Activated CD8-positive, alpha-beta memory T cell treated with anti-CD3 and anti-CD28 coated beads for 4 hours (primary cell): Measurements from ENCODE around the gene SCARB1.

Source experiments
- DNase-seq, 2 donors: peaks; one replicate each; pipeline ENCODE4 v3.0.0-alpha.2; 2020; ENCODE audit warnings: low read depth in 2 of 2

SCARB1 gene

DNA sequence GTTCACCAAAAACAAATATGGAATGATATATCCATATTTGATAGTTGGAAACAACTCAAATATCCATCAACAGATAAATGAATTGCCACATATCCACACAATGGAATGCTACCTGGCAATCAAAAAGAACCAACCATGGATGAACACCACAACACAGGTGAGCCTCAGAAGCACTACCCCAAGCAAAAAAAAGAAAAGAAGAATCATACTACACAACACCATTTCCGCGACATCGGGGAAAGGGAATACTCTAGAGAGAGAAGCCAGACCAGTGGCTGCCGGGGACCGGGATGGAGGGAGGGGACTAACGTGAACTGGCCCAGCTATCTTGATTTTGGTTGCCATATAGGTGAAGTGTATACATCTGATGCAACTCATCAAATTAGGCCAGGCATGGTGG lies 41.4 kb downstream of the SCARB1 start:
- no peak for DNase-seq

DNA sequence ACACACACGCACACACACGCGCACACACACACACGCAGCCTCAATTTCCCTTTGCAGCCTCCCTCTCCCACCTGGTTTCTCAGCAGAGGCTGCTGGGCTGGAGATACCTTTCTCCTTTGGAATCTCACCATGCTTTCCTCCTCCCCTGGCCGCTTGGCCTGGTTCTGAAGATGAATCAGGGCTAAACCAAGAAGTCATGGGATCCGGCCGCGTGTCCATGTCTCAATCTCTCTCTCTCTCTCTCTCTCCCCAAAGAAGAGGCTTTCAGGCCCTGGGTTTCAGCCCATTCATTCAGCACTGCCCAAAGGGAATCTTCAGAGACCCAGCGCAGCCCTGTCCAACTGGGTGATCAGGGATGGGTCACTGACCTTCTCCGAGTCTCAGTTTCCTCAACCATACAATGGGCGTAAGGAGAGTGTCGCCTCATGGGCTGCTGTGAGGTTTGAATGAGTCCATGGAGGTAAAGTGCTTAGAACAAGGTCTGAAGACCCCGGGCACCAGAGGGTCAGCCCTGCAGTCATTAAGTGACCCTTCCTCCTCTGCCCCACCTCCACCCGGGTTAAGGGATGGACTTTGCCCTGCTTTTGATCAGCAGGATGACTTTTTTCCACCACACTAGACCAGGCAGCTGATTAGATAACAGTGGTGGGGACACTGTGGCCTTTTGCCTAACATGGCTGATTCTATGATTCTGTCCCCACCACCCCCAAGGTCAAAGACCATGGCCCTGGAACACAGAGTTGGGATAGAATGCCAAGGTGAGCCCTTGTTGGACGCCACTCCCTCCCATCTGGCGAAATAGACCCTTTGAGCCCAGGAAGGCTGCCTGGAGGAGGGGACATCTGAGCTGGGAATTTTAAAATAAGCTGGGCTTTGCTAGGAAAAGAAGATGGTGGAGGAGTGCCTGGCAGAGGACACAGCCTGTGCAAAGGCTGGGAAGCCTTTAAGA lies 42.1 kb downstream of the SCARB1 start:
- no peak for DNase-seq

DNA sequence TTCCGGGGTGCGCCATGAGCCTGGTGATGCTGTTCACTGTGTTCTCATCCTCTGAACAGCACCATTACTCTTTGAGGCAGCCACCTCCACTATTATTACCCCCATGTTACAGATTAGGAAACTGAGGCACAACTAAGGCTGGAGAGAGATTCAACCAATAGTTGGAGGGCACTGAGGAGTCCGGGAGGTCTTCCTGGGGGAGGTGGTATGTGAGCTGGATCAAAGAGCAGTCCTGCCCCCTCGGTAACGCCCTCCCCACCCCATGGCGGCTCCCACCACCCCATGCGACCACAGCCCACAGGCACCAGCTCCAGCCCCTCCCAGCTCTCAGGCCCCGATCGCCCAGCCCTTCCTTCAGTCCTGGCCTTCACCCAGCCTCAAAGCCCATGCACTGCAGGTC lies 43.5 kb downstream of the SCARB1 start:
- DNase-seq = no peak

DNA sequence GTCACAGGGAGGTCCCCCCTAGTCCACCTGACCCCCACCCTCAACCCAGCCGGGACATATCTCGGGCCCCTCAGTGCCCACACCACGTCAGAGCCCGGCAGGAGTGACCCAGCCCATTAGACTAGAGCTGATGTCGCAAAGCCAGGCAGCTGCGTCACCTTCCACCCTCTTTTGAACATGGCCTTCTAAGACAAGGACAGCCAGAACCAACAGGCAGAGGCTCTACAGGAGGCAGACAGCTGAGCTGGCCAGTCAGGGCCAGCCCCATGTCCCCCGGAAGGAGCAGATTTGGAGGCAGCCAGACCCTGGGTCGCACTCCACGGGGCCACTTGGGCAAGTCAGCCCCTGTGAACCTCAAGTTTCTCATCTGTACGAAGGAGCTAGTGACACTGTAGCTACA lies 44.1 kb downstream of the SCARB1 start:
- DNase-seq = no peak

DNA sequence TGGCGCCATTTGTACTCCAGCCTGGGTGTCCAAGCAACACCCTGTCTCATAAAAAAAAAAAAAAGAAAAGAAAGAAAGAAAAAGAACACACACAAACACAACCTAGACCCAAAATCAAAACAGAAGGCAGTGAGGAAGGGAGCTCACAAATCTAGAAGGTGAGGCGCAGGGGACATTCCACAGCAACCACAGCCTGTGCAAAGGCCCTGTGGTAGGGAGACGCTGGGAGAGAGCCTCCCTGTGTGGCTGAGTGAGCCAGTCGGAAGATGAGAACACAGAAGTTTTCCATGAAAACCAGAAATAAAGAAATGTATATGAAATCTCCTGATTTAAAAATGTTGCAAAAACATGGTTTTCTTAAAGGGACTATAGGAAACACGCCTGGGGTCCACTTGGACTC lies 44.6 kb downstream of the SCARB1 start:
- DNase-seq = no peak

DNA sequence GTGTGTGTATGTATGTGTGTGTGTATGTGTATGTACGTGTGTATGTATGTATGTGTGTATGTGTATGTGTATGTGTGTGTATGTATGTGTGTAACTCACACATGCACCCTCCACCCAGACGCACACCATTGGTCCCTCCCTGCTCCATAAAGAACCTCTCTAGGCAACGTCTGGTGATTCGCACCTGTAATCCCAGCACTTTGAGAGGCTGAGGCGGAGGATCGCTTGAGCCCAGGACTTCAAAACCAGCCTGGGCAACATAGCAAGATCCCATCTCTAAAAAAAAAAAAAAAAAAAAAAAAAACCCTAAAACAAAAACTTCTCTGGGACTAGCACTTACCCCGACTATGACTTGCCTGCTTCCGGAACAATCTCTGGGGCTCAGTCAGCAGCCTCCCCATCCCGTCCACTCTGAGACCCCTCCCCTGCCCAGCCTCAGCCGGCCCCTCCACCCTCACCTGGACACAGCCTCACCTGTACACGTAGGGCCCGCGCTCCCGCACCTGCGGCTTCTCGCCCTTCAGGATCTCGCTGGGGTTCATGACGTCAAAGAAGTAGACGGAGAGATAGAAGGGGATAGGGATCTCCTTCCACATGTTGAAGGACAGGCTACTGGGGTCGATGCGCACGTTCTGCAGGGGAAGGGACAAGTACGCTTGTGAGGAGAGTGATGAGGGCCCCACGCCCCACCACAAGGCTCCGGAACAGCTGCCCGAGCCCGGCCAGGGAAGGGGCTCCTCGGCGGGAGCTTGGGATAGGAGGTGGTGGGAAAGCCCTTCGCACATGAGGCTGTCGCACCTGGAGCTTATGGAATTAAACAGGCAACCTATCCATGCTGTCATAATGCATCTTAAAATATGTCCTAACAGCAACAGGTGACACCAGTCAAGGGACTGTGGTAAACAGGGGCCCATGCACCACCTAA lies 46.3 kb downstream of the SCARB1 start:
- DNase-seq = no peak

DNA sequence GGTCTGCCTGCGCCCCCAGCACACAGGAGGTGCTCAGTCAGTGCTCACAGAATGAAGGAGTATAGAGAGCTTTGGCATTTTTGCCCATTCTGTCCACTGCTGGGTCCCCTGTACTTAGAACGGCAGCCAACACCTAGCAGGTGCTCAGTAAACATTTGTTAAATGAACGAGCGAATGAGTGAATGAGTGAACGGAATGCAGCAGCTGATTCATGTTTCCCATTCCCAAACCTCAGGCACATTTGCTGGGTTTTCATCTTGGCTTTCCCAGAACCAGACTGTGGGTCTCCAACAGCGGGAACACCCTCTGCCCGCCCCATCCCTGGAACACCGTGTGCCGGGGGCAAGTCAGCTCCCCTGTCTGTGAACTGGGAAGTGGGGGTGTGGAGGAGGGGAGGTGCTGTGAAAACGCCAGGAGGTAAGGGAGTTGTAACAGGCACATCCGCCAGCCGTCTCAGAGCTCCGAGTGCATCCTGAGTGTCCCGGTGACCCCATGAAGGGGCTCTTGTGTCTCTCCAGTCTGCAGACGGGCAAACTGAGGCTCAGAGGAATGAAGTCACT lies 47.3 kb downstream of the SCARB1 start:
- no peak for DNase-seq

DNA sequence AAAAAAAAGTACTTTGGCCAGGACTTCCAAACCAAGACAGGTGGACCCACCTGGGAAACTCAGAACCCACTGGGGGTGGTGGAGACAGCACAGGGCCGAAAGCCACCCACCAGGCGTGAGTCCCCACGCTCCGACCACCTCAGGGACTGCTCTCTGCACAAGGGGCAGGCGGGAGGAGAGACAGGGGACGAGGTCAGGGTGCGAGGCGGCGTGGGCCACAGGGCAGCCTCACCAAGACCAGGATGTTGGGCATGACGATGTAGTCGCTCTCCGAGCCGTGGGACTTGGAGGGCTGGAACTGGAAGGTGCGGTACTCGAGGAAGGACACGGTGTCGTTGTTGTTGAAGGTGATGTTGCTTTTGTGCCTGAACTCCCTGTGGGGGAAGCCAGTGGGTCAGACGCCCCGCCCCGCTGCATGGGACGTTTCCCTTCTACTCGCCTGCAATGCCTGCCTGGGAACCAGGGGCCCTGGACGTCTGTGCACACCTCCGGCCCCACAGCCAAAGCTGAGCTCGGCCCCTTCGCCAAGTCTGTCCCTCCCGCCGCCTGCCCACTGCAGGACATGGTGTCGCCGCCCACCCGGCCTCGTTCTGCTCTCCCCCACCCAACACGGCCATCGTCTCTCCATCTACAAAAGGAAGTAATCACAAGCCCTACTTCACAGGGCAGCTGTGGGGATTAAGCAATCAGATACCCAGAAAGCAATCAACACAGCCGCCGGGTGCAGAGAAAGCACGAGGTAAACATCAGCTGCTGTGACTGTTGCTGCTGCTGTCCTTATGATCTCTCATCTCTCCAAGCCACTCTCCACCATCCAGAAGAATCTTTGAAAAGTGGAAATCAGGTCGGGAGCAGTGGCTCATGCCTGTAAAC lies 48.7 kb downstream of the SCARB1 start:
- DNase-seq = no peak

DNA sequence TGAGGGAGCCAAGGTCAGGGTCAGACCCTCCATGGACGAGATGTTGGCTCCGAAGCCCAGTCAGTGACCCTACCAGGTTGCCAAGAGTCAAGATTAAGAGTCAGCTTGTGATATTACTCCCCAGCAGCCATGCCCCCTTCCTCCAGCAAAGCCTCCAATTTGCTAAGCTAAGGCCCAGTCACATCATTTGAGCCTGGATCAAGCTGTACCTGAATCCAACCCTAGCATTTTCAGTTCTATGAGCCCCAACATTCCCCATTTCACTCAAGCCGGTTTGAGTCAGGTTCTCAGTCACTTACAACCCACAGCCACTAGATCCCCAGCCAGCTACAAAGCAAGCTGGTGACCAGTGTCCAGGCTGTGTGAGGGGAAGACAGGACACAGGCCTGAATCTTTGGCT lies 49.9 kb downstream of the SCARB1 start:
- DNase-seq = no peak

DNA sequence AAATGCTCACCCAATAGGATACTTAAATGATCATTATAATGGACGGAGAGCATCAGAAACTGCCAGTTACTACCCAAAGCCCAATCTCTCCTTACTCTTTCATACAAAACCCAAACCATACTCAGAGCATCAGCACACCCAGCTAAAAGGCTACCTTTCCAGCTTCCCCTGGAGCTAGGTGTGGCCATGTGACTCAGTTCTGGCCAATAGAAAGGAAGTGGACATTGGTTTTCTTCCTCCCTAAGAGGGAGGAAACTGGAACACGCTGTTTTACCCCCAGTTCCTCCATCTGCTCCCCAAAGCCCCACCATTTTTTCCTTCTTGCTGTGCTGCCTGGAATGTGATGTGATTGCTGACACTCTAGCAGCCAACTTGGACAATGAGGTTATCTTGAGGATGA lies 50.7 kb downstream of the SCARB1 start:
- no peak for DNase-seq

DNA sequence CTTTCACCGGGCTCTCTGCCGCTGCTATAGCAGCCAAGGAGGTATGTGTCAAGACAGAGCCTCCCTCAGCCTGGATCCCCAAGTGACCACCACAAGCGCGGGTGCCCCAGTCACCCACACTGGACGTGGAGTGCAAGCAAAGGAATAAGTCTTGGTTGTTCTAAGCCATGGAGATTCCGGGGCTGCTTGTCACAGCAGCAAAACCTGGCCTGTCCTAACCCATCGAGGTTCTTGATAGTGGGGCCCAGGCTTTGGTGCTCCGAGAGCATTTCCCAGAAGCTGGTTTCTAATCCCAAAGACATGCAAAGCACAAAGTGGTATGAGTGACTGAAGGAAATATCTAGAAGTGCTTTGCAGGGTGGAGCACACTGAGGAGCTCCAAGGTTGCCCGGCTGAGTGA lies 51.3 kb downstream of the SCARB1 start:
- DNase-seq = no peak

DNA sequence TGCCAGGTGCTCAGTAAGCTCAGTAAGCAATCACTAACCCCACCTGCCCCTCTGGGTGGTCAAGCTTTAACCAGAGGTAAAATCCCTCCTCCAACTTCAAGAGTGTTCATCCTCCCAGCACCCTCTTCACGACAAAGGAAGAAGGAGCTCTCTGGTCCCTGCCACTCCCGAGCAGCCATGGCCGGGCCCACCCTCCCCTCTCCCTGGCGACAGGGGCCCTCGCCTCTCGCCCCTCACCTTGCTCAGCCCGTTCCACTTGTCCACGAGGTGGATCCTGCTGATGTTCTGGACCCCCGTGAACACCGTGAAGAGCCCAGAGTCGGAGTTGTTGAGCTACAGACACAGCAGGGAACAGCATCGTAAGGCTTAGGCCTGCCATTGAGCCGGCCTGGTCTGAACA lies 52.0 kb downstream of the SCARB1 start:
- DNase-seq = no peak

DNA sequence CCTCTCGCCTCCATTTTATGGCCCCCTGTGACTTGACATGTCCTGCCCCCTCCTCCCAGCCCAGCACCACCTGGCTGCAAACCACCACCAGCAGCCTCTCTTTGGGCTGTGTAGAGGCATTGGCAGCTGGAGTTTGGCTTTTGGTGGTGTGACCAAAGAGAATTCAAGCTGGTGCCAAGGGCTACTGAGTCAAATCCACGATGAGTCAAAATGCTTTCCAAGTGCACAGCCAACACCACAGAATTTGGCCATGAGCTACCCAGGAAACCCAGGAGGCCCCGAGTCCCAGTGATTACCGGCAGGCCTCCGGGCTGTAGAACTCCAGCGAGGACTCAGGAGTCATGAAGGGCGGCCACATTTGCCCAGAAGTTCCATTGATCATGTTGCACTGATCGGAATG lies 53.8 kb downstream of the SCARB1 start:
- no peak for DNase-seq

DNA sequence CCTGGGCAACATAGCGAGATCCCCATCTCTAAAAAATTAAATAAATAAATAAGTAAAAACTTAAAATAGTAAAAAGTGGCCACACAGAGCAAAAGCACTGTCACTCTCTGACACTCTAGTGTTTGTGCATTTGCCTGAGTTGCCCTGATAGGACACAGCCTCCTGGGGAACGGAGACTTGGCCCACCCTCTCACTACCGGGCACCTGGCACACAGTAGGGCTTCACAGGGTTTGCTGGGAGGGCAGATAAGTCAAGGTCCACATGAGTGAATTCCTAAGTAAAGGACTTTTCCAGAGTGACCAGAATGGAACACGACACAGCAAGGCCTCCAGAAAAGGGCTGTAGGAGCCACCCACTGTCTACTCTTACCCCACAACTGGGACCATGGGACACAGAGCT lies 54.3 kb downstream of the SCARB1 start:
- DNase-seq = no peak

DNA sequence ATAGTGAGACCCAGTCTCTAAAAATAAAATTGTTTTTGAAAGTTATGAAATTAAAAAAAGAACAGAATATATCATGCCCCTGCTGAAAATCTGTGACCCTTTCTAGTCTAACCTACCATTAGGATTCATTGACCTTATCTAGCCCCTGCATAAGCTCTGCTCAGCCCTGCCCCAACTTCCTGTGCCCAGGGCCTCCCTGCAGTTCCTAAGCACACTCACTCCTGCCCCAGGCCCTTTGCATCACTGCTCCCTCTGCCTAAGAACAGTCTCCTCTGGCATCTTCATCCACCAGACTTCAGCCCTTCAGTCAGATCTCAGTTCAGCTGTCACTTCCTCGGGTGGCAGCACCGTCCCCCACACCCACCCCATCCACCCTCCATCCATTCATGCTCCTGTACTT lies 55.4 kb downstream of the SCARB1 start:
- no peak for DNase-seq

DNA sequence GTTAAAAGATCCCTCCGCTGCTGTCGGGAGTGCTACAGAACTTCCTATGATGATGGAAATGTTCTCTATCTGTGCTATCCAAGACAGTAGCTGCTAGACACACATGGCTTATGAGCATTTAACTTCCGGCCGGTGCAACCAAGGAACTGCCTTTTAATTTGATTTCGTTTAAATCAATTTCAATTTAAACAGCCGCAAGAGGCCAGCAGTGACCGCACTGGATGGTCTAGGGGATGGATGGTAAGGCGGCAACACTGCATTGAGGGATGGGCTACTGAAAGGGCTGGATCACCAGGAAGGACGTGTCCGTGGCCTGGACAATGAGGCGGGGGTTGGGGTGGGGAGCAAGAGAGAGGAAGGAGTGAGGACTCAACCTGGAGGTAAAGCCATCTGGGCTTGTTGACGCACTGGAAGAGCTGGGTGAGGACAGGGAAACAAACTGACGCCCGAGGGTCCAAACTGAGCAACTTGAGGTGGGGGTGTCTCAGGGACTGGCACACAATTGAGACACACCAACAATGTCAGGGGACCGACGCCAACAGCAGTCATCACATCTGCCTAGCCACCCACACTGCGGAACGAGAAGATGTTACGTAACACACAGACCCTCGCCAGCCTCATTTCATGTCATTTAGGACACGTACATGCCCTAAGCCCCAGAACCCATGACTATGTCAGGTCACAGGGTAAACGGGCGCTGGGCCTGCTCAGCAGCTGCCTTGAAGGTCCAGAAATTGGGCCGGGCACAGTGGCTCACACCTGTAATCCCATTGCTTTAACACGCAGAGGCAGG lies 57.6 kb downstream of the SCARB1 start:
- DNase-seq = no peak

DNA sequence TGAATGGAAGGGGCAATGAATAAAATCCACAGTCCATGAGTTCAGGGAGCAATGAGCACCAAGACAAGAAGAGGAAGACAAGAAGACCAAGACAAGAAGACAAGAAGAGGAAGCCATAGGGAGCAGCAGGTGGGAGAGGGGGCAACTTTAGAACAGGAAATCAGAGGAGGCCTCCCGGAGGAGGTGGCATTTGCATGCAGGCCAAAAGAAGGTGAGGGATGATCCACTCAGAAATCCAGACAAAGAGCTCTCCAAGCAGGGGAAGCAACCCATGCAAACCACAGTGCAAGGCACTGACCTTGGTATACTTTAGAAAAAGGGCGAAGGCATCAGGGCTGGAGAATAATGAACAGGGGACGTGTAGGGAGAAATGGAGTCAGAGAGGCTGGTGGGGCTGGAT lies 58.6 kb downstream of the SCARB1 start:
- DNase-seq = no peak

DNA sequence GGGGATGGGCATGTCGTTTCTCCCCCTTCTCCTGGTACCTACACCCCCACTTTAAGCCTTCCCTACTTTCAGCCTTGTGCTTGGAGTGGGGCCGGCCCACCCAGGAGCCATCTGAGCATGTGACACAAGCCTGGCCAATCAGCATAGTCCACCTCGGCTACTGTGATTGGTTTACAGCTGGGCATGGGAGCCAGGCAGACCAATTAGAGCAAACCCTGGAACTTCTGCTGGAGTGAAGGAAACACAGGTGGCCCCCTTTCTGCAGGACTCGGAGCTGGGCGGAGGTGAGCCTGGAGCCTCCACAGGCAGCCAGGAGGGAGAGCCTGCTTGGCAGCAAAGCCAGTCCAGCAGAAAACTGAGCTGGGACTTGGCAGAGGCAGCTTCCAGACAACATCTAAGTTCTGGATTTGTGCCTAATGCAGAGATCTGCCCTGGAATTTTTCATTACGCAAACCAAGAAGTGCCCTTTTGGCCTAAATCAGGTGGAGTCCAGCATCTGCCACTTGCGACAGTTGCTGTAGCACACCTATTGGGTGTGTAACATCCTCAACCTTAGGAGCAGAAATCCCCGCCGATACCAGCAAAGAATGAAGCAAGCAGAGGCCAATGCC lies 59.5 kb downstream of the SCARB1 start:
- no peak for DNase-seq

DNA sequence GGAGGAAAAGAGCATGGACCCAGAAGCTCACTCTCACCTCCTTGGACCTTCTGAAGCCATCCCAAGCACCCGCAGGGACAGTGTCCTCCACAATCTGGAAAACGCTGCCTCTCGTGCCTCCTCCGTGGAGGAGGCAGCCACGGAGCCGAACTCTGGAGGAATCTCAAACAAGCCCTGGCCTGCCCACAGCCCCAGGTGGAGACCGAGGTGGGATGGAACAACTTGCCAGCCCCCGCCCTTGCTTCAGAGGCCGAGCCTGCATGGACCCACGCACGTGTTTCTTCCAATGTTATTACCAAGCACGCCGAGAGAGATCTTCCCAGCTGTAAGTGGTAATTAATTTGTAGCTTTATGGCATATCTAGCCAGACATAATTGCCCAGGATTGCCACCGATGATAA lies 61.3 kb downstream of the SCARB1 start:
- DNase-seq = no peak

DNA sequence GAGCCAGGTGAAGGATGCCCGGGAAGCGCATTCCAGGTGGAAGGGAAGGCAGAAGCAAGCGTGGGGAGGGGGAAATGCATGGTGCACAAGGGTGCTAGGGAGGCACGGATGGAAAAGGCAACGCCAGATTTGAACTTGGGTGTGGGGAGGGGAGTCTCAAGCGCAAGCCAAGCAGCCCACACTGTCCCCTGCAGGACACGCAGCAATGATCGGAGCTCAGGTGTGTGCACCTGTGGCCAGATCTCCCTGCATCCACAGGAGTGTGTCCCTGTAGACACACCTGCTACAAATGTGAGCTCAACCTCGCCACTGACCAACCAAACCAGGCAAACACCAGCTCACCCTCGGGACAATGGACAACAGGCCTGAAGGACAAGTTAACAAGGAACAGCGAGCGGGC lies 63.2 kb downstream of the SCARB1 start:
- DNase-seq = no peak
